GM18858 (cell line): Measurements from ENCODE around the gene MTTP.

Experiments used
- ATAC-seq: cut with Tn5 transposase; IDR thresholded peaks from one replicate; pipeline ENCODE4 v1.9.1; 2021; ENCODE audit not compliant: unreplicated experiment

MTTP gene

GRCh38 chr4:99665983-99666382, 91.4 kb downstream of the MTTP start:
- ATAC-seq, result no peak

DNA sequence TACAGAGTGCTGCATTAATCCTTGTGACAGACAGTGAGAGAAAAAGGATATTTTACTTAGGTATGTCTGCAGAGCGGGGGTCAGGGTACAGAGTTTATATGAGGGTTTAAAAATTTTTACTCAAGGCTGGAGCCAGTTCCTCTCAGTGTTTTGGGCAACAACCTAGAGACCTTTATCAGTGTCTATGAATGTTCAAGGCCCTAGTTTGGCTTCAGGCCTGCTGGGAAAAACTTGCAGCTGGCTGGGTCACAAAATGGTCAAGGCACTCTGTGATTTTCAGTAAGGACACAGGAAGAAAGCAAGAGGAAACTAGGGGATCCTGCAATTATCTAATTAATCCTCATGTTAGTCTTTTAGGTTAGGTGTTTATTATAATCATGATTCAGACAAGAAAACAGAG, 93.8 kb downstream of the MTTP start:
- ATAC-seq, result no peak

DNA sequence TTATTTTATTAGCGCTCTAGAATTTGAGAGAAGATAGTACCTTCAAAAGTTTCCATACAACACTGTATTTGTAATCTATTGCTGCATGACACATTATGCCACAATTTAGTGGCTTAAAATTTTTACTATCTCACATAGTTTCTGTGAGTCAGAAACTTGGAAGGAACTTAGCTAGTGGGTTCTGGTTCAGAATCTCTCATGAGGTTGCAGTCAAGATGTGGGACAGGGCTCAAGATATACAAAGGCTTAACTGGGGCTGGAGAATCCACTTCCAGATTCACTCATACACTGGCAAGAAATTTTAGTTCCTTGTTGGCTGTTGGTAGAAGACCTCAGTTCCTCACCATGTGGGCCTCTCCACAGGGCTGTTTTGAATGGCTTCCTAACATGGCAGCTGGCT, 94.5 kb downstream of the MTTP start:
- no peak for ATAC-seq

- no peak for ATAC-seq
Measured at GRCh38 chr4:99670409-99671073, 95.9 kb downstream of the MTTP start.
